ENCODE measurements around the gene CDH20. TPM values are rescaled to one million over a fixed set of nuclear protein-coding genes. Genes with fewer than 3 reads are reported as not detected.

Gene CDH20
- total and polyA plus RNA-seq, 8 donors: 0.17 to 0.48 (median 0.26) TPM; not detected in 1

DNA sequence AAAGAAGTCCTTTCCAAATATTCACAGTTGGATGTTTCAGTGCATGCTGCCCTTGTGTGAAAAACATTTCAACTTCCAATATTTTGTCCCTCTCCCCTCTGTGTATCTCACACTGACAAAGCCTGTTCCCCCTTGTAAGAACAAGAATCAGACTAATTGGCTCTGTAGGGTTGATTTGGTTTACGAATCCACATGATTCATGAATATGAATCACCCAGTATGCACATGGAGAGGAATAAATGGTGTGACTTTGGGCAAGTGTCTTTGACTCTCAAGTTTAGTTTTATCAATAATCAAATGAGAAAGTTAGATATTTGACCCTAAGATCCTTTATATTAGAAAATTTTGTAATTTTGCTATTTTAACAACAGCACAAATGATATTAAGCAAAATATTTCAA lies 9.3 kb upstream of the CDH20 start:
- Histone ChIP-seq H3K27me3 (no peaks in the 10 kb centered on the region), H3K27ac (no peak overlapping the region), H3K4me1 (no peaks in the 10 kb centered on the region), H3K4me3 (no peak overlapping the region), H3K36me3 (no peaks in the 10 kb centered on the region), H3K9me3 (no peaks in the 10 kb centered on the region)
- intact Hi-C loops (cut with DNase I): loop anchor here in 1 of 2 donors (5.0 kb wide), 1 partner anchor 178 kb away; no protein-coding TSS in a partner anchor
- DNase-seq (no peak), ATAC-seq (no peak)
- TF ChIP-seq, protein P1, sequence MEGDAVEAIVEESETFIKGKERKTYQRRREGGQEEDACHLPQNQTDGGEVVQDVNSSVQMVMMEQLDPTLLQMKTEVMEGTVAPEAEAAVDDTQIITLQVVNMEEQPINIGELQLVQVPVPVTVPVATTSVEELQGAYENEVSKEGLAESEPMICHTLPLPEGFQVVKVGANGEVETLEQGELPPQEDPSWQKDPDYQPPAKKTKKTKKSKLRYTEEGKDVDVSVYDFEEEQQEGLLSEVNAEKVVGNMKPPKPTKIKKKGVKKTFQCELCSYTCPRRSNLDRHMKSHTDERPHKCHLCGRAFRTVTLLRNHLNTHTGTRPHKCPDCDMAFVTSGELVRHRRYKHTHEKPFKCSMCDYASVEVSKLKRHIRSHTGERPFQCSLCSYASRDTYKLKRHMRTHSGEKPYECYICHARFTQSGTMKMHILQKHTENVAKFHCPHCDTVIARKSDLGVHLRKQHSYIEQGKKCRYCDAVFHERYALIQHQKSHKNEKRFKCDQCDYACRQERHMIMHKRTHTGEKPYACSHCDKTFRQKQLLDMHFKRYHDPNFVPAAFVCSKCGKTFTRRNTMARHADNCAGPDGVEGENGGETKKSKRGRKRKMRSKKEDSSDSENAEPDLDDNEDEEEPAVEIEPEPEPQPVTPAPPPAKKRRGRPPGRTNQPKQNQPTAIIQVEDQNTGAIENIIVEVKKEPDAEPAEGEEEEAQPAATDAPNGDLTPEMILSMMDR (IDR thresholded peaks at IDR 0.05): no peak

GRCh38 chr18:61326407-61326806 lies 6.8 kb upstream of the CDH20 start:
- Histone ChIP-seq H3K4me1 (no peaks in the 10 kb centered on the region), H3K4me3 (no peak overlapping the region), H3K27ac (no peak overlapping the region), H3K27me3 (no peaks in the 10 kb centered on the region), H3K9me3 (no peaks in the 10 kb centered on the region), H3K36me3 (no peaks in the 10 kb centered on the region)
- TF ChIP-seq, protein P1 (IDR thresholded peaks at IDR 0.05): no peak
- ATAC-seq: no peak
- intact Hi-C loops (cut with DNase I): no loop called here
- DNase-seq: no peak

- no peak for ATAC-seq
- intact Hi-C loops (cut with DNase I): no loop called here
- Histone ChIP-seq H3K27ac (no peak overlapping the region), H3K9me3 (no peaks in the 10 kb centered on the region), H3K27me3 (peaks cover 14 to 22% of the 10 kb centered on the region in 2 donors), H3K4me1 (peaks cover 7 to 10% of the 10 kb centered on the region in 2 donors), H3K4me3 (no peak overlapping the region), H3K36me3 (no peaks in the 10 kb centered on the region)
- DNase-seq: no peak
- TF ChIP-seq, protein P1 (IDR thresholded peaks at IDR 0.05): no peak
These were observed 3.8 kb upstream of the CDH20 start for GRCh38 chr18:61329398-61329797.

DNA sequence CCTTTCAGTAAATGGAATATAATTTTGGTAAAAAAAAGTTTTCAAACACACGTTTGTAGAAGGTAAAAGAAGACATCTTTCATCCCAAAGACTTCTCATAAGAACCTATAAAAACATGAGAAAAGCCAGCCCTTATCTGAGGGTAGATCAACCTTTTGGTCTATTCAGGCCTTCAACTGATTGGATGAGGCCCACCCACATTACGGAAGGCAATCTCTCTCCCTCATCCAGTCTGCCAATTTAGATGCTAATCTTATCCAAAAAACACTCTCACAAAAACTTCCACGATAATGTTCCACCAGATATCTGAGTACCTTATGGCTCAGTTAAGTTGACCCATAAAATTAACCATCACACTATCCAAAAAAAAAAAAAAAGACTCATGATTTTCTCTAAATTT lies 2.2 kb upstream of the CDH20 start:
- peaks cover 7 to 15% of the 10 kb centered on the region in 2 donors for H3K4me1 ChIP-seq
- H3K27me3 ChIP-seq: peaks cover 20 to 39% of the 10 kb centered on the region in 2 donors
- H3K4me3 ChIP-seq: no peak overlapping the region
- no peaks in the 10 kb centered on the region for H3K36me3 ChIP-seq
- ATAC-seq (no peak), DNase-seq (no peak)
- H3K27ac ChIP-seq: no peak overlapping the region
- H3K9me3 ChIP-seq: no peaks in the 10 kb centered on the region
- TF ChIP-seq, protein P1 (IDR thresholded peaks at IDR 0.05): no peak
- intact Hi-C loops (cut with DNase I): no loop called here

GRCh38 chr18:61333746-61334490 lies 688 bp downstream of the CDH20 start:
- Histone ChIP-seq H3K36me3 (no peaks in the 10 kb centered on the region), H3K27ac (no peak overlapping the region), H3K4me3 (no peak overlapping the region), H3K27me3 (peaks cover 20 to 49% of the 10 kb centered on the region in 2 donors), H3K9me3 (no peaks in the 10 kb centered on the region), H3K4me1 (peaks cover 7 to 15% of the 10 kb centered on the region in 2 donors)
- TF ChIP-seq, protein P1 (IDR thresholded peaks at IDR 0.05): no peak
- ATAC-seq (peak; percentile 41), DNase-seq (peak in 2 of 4 donors; percentile 5 to 73)
- intact Hi-C loops (cut with DNase I): no loop called here

Data from left lung (tissue), 10 donors.